Measurements from ENCODE around the gene ZFP82.

ZFP82 gene

GRCh38 chr19:36363845-36364244 is 54.6 kb downstream of the ZFP82 start:
- DNase-seq = no peak

Data from stimulated activated CD4-positive, alpha-beta T cell treated with anti-CD3 and anti-CD28 coated beads, Interleukin-1b, Interleukin-23, amount 100 ng/mL, for 48 hours (primary cell).